Vagina (tissue), 2 donors: ENCODE measurements around the gene KCNK4. TPM values are rescaled to one million over a fixed set of nuclear protein-coding genes. Genes with fewer than 3 reads are reported as not detected.

Experiments used
- DNase-seq, 2 donors: peaks; one replicate each; pipeline ENCODE4 v3.0.0-alpha.2; 2017; ENCODE audit errors: extremely low spot score in 2 of 2
- H3K27ac ChIP-seq: fragments of 200-600 bp; sonication (generic); one replicate; pipeline ENCODE4 v1.5.1; 2019
- H3K27me3 ChIP-seq: fragments of 200-600 bp; sonication (generic); one replicate; pipeline ENCODE4 v1.5.1; 2019
- H3K36me3 ChIP-seq, 2 donors: fragments of 200-600 bp; sonication (generic); one replicate each; pipeline ENCODE4 v1.5.1; 2017 to 2019
- H3K4me1 ChIP-seq: fragments of 200-600 bp; sonication (generic); one replicate; pipeline ENCODE4 v1.5.1; 2019
- H3K4me3 ChIP-seq, 2 donors: fragments of 200-600 bp; sonication (generic); 1 replicate in 1 of 2; 2 replicates in 1 of 2; pipeline ENCODE4 v1.5.1; 2016 to 2019
- H3K9me3 ChIP-seq: fragments of 200-600 bp; sonication (generic); one replicate; pipeline ENCODE4 v1.5.1; 2019
- CTCF ChIP-seq, 3 experiments: fragments of 450-650 bp in 2 of 3; fragments of 200-600 bp in 1 of 3; sonication (generic) in 1 of 3; IDR thresholded peaks; one replicate each; pipeline ENCODE4 v1.5.1; 2017 to 2019; ENCODE audit warnings: antibody characterized with exemption in 3 of 3, mild to moderate bottlenecking in 2 of 3, moderate library complexity in 2 of 3
- POLR2A ChIP-seq, 2 donors: fragments of 450-650 bp; IDR thresholded peaks; one replicate each; pipeline ENCODE4 v1.6.1; 2017; ENCODE audit warnings: antibody characterized with exemption in 2 of 2, mild to moderate bottlenecking in 2 of 2, moderate library complexity in 2 of 2
- POLR2AphosphoS5 ChIP-seq, 2 donors: sonication (generic); formaldehyde crosslinking; IDR thresholded peaks; one replicate each; pipeline ENCODE4 v1.9.0; 2017; ENCODE audit warnings: antibody characterized with exemption in 2 of 2, mild to moderate bottlenecking in 2 of 2, low read depth in 1 of 2; ENCODE audit not compliant: insufficient read depth in 1 of 2
- intact Hi-C: fragments of 100-400 bp; cut with DNase I; formaldehyde crosslinking; loops from one replicate; pipeline ENCODE4 v1.15.1; 2023
- total RNA-seq: library from RNA; depleted of rRNA; stranded (reverse); fragments of >200 nt; gene quantifications from one replicate; pipeline ENCODE4 v1.2.3, GENCODE V29; 2016

KCNK4 gene
- total RNA-seq, 1 donor from 2014 or later, result 0.98 TPM

- H3K36me3 ChIP-seq, result peaks cover 0 to 46% of the 10 kb centered on the region in 2 donors
- intact Hi-C loops, result no loop called here
- H3K9me3 ChIP-seq, result no peaks in the 10 kb centered on the region
- TF ChIP-seq POLR2A (IDR thresholded peaks at IDR 0.05), result no peak
- TF ChIP-seq CTCF (IDR thresholded peaks at IDR 0.05), result no peak
- TF ChIP-seq POLR2AphosphoS5 (IDR thresholded peaks at IDR 0.05; ENCODE audit: insufficient read depth in 1 of 2, low read depth in 1 of 2), result no peak
- H3K4me1 ChIP-seq, result peaks cover 21% of the 10 kb centered on the region
- DNase-seq, result no peak
- H3K4me3 ChIP-seq, result no peak overlapping the region
- no peaks in the 10 kb centered on the region for H3K27me3 ChIP-seq
- no peak overlapping the region for H3K27ac ChIP-seq
Measured at GRCh38 chr11:64266339-64266738, 24.8 kb upstream of the KCNK4 start.

GRCh38 chr11:64267207-64267945, 23.7 kb upstream of the KCNK4 start:
- no peak for TF ChIP-seq CTCF (IDR thresholded peaks at IDR 0.05)
- Histone ChIP-seq H3K4me1 (peaks cover 31% of the 10 kb centered on the region), H3K9me3 (no peaks in the 10 kb centered on the region), H3K36me3 (peaks cover 0 to 38% of the 10 kb centered on the region in 2 donors), H3K4me3 (no peak overlapping the region), H3K27ac (peak overlapping the region; percentile 98), H3K27me3 (no peaks in the 10 kb centered on the region)
- intact Hi-C loops, result no loop called here
- no peak for DNase-seq

- Histone ChIP-seq H3K36me3 (peaks cover 0 to 29% of the 10 kb centered on the region in 2 donors), H3K27me3 (no peaks in the 10 kb centered on the region), H3K4me1 (peaks cover 33% of the 10 kb centered on the region), H3K27ac (peak overlapping the region; percentile 98), H3K9me3 (no peaks in the 10 kb centered on the region), H3K4me3 (peak overlapping the region; percentile 87 to 92)
- TF ChIP-seq CTCF (IDR thresholded peaks at IDR 0.05), result no peak
- no peak for TF ChIP-seq POLR2A (IDR thresholded peaks at IDR 0.05)
- no peak for TF ChIP-seq POLR2AphosphoS5 (IDR thresholded peaks at IDR 0.05; ENCODE audit: insufficient read depth in 1 of 2, low read depth in 1 of 2)
- intact Hi-C loops, result no loop called here
- DNase-seq, result no peak
Measured at GRCh38 chr11:64268025-64268892, 22.8 kb upstream of the KCNK4 start.

- TF ChIP-seq POLR2A (IDR thresholded peaks at IDR 0.05), result no peak
- no peak for TF ChIP-seq CTCF (IDR thresholded peaks at IDR 0.05)
- peak in 1 of 2 donors; percentile 2 for TF ChIP-seq POLR2AphosphoS5 (IDR thresholded peaks at IDR 0.05; ENCODE audit: insufficient read depth in 1 of 2, low read depth in 1 of 2)
- Histone ChIP-seq H3K4me3 (peak overlapping the region; percentile 87 to 92), H3K36me3 (peaks cover 0 to 23% of the 10 kb centered on the region in 2 donors), H3K27ac (peak overlapping the region; percentile 98), H3K9me3 (no peaks in the 10 kb centered on the region), H3K4me1 (peaks cover 33% of the 10 kb centered on the region), H3K27me3 (no peaks in the 10 kb centered on the region)
- intact Hi-C loops, result no loop called here
- no peak for DNase-seq
Measured at GRCh38 chr11:64268893-64269539, 22.1 kb upstream of the KCNK4 start.
